ENCODE data around the gene GAS6.

The GAS6 gene

GRCh38 chr13:113855931-113856715 is 7.8 kb downstream of the GAS6 start:
- in situ Hi-C loops (cut with MboI; ENCODE audit: low sequenced_read_pairs) = no loop called here
- Histone ChIP-seq H3K4me3 (no peak overlapping the region), H3K27me3 (ENCODE audit: low read depth) (no peaks in the 10 kb centered on the region), H3K9me3 (no peaks in the 10 kb centered on the region), H3K36me3 (replicated peaks) (no peaks in the 10 kb centered on the region), H3K4me1 (no peaks in the 10 kb centered on the region)
- DNase-seq (ENCODE audit: low spot score in 2 of 2) = no peak

GRCh38 chr13:113855012-113855921 is 8.6 kb downstream of the GAS6 start:
- H3K27me3 ChIP-seq (ENCODE audit: low read depth) = no peaks in the 10 kb centered on the region
- in situ Hi-C loops (cut with MboI; ENCODE audit: low sequenced_read_pairs) = no loop called here
- DNase-seq (ENCODE audit: low spot score in 2 of 2) = no peak
- no peaks in the 10 kb centered on the region for H3K9me3 ChIP-seq
- H3K4me1 ChIP-seq = no peaks in the 10 kb centered on the region
- no peaks in the 10 kb centered on the region for H3K36me3 ChIP-seq (replicated peaks)
- no peak overlapping the region for H3K4me3 ChIP-seq

- H3K4me1 ChIP-seq = no peaks in the 10 kb centered on the region
- H3K4me3 ChIP-seq = no peak overlapping the region
- H3K27me3 ChIP-seq (ENCODE audit: low read depth) = no peaks in the 10 kb centered on the region
- in situ Hi-C loops (cut with MboI; ENCODE audit: low sequenced_read_pairs) = no loop called here
- no peak for DNase-seq (ENCODE audit: low spot score in 2 of 2)
- no peaks in the 10 kb centered on the region for H3K9me3 ChIP-seq
- H3K36me3 ChIP-seq (replicated peaks) = no peaks in the 10 kb centered on the region
Observed at GRCh38 chr13:113854238-113855011, 9.5 kb downstream of the GAS6 start.

GRCh38 chr13:113853518-113854237 is 10.2 kb downstream of the GAS6 start:
- no peak for DNase-seq (ENCODE audit: low spot score in 2 of 2)
- no peaks in the 10 kb centered on the region for H3K36me3 ChIP-seq (replicated peaks)
- no peaks in the 10 kb centered on the region for H3K4me1 ChIP-seq
- no peaks in the 10 kb centered on the region for H3K9me3 ChIP-seq
- H3K4me3 ChIP-seq = no peak overlapping the region
- no peaks in the 10 kb centered on the region for H3K27me3 ChIP-seq (ENCODE audit: low read depth)
- in situ Hi-C loops (cut with MboI; ENCODE audit: low sequenced_read_pairs) = no loop called here

GRCh38 chr13:113852536-113853517 is 11.0 kb downstream of the GAS6 start:
- Histone ChIP-seq H3K27me3 (ENCODE audit: low read depth) (no peaks in the 10 kb centered on the region), H3K9me3 (no peaks in the 10 kb centered on the region), H3K4me3 (no peak overlapping the region), H3K36me3 (replicated peaks) (no peaks in the 10 kb centered on the region), H3K4me1 (no peaks in the 10 kb centered on the region)
- DNase-seq (ENCODE audit: low spot score in 2 of 2) = no peak
- in situ Hi-C loops (cut with MboI; ENCODE audit: low sequenced_read_pairs) = no loop called here

GRCh38 chr13:113851826-113852535 is 11.9 kb downstream of the GAS6 start:
- H3K4me1 ChIP-seq = no peaks in the 10 kb centered on the region
- H3K27me3 ChIP-seq (ENCODE audit: low read depth) = no peaks in the 10 kb centered on the region
- H3K4me3 ChIP-seq = no peak overlapping the region
- in situ Hi-C loops (cut with MboI; ENCODE audit: low sequenced_read_pairs) = no loop called here
- H3K36me3 ChIP-seq (replicated peaks) = no peaks in the 10 kb centered on the region
- DNase-seq (ENCODE audit: low spot score in 2 of 2) = peak in 1 of 2 experiments; percentile 7
- H3K9me3 ChIP-seq = no peaks in the 10 kb centered on the region

GRCh38 chr13:113851480-113851803 is 12.4 kb downstream of the GAS6 start:
- no peak for DNase-seq (ENCODE audit: low spot score in 2 of 2)
- Histone ChIP-seq H3K4me1 (no peaks in the 10 kb centered on the region), H3K27me3 (ENCODE audit: low read depth) (no peaks in the 10 kb centered on the region)

GRCh38 chr13:113850722-113851479 is 13.0 kb downstream of the GAS6 start:
- in situ Hi-C loops (cut with MboI; ENCODE audit: low sequenced_read_pairs) = no loop called here
- H3K27me3 ChIP-seq (ENCODE audit: low read depth) = no peaks in the 10 kb centered on the region
- no peaks in the 10 kb centered on the region for H3K36me3 ChIP-seq (replicated peaks)
- H3K9me3 ChIP-seq = no peaks in the 10 kb centered on the region
- H3K4me3 ChIP-seq = no peak overlapping the region
- DNase-seq (ENCODE audit: low spot score in 2 of 2) = no peak
- H3K4me1 ChIP-seq = no peaks in the 10 kb centered on the region

More at GRCh38 chr13:113851480-113851803, 12.4 kb downstream of the GAS6 start:
- Histone ChIP-seq H3K4me3 (no peak overlapping the region), H3K9me3 (no peaks in the 10 kb centered on the region), H3K36me3 (replicated peaks) (no peaks in the 10 kb centered on the region)
- in situ Hi-C loops (cut with MboI; ENCODE audit: low sequenced_read_pairs) = no loop called here

GRCh38 chr13:113849981-113850721 is 13.7 kb downstream of the GAS6 start:
- Histone ChIP-seq H3K4me1 (no peaks in the 10 kb centered on the region), H3K27me3 (ENCODE audit: low read depth) (no peaks in the 10 kb centered on the region), H3K4me3 (no peak overlapping the region), H3K9me3 (no peaks in the 10 kb centered on the region), H3K36me3 (replicated peaks) (no peaks in the 10 kb centered on the region)
- in situ Hi-C loops (cut with MboI; ENCODE audit: low sequenced_read_pairs) = no loop called here
- no peak for DNase-seq (ENCODE audit: low spot score in 2 of 2)

- in situ Hi-C loops (cut with MboI; ENCODE audit: low sequenced_read_pairs) = no loop called here
- H3K36me3 ChIP-seq (replicated peaks) = no peaks in the 10 kb centered on the region
- no peaks in the 10 kb centered on the region for H3K4me1 ChIP-seq
- no peaks in the 10 kb centered on the region for H3K9me3 ChIP-seq
- H3K4me3 ChIP-seq = no peak overlapping the region
- no peak for DNase-seq (ENCODE audit: low spot score in 2 of 2)
- H3K27me3 ChIP-seq (ENCODE audit: low read depth) = no peaks in the 10 kb centered on the region
Observed at GRCh38 chr13:113849546-113849945, 14.3 kb downstream of the GAS6 start.

Data from HAP-1 (cell line).